Astrocyte (in vitro differentiated cells and primary cell): Measurements from ENCODE around the gene DLGAP1.

Experiments used
- EZH2 ChIP-seq: IDR thresholded peaks from 2 replicates; pipeline ENCODE4 v1.6.1; 2012; ENCODE audit warnings: mild to moderate bottlenecking, low read length, inconsistent platforms; ENCODE audit not compliant: insufficient read depth
- TF ChIP-seq, protein P1 (sequence below): IDR thresholded peaks from 2 replicates; pipeline ENCODE4 v1.5.1; 2011; ENCODE audit warnings: low read depth, mild to moderate bottlenecking, inconsistent platforms, low read length, moderate library complexity; ENCODE audit not compliant: insufficient read depth

DNA sequence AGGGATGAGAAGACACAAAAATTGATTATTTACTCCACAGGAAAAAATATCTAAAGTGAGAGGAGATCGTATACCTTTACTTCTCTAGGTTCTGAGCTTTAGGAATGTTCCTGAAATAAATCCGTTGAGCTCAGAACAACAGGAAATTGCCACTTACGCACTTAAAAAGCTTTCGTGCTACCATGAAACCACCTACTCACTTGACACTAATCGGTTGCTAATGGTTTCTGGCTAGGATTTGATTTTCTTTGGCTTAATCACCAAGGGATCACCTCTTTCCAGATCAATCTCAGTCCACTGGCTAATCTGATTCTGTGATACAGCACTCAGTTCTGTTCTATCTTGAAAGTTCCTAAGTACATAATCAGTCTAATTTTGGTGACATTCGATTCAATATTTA is 419.6 kb downstream of the DLGAP1 start:
- TF ChIP-seq, protein P1, sequence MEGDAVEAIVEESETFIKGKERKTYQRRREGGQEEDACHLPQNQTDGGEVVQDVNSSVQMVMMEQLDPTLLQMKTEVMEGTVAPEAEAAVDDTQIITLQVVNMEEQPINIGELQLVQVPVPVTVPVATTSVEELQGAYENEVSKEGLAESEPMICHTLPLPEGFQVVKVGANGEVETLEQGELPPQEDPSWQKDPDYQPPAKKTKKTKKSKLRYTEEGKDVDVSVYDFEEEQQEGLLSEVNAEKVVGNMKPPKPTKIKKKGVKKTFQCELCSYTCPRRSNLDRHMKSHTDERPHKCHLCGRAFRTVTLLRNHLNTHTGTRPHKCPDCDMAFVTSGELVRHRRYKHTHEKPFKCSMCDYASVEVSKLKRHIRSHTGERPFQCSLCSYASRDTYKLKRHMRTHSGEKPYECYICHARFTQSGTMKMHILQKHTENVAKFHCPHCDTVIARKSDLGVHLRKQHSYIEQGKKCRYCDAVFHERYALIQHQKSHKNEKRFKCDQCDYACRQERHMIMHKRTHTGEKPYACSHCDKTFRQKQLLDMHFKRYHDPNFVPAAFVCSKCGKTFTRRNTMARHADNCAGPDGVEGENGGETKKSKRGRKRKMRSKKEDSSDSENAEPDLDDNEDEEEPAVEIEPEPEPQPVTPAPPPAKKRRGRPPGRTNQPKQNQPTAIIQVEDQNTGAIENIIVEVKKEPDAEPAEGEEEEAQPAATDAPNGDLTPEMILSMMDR, result no peak
- TF ChIP-seq EZH2, result no peak
